ENCODE results near the gene OTOL1. TPM values are rescaled to one million over a fixed set of nuclear protein-coding genes. Genes with fewer than 3 reads are reported as not detected.

The OTOL1 gene
- total RNA-seq, 4 donors from 2014 or later = not detected

GRCh38 chr3:161510510-161511260, 14.1 kb downstream of the OTOL1 start:
- WGBS, 2 donors = 55 to 56% methylated on average over 6 of the region's 6 CpGs
- H3K4me3 ChIP-seq (ENCODE audit: low read depth, poor library complexity, severe bottlenecking) = no peak overlapping the region
- TF ChIP-seq CTCF (IDR thresholded peaks at IDR 0.05) (no peak), POLR2A (IDR thresholded peaks at IDR 0.05) (no peak)
- DNase-seq (ENCODE audit: low spot score in 2 of 2) = no peak
- intact Hi-C loops (cut with DNase I; ENCODE audit: low total_unique reads) = no loop called here

- no peak overlapping the region for H3K4me3 ChIP-seq (ENCODE audit: low read depth, poor library complexity, severe bottlenecking)
- DNase-seq (ENCODE audit: low spot score in 2 of 2) = no peak
- intact Hi-C loops (cut with DNase I; ENCODE audit: low total_unique reads) = no loop called here
- TF ChIP-seq CTCF (IDR thresholded peaks at IDR 0.05) (no peak), POLR2A (IDR thresholded peaks at IDR 0.05) (no peak)
- WGBS, 2 donors = 76 to 90% methylated on average over 1 of the region's 1 CpG
Measured at GRCh38 chr3:161523916-161524315, 27.3 kb downstream of the OTOL1 start.

GRCh38 chr3:161531930-161532329, 35.3 kb downstream of the OTOL1 start:
- 74 to 85% methylated on average over 1 of the region's 1 CpG for WGBS, 2 donors
- intact Hi-C loops (cut with DNase I; ENCODE audit: low total_unique reads) = no loop called here
- TF ChIP-seq POLR2A (IDR thresholded peaks at IDR 0.05) = no peak
- no peak for TF ChIP-seq CTCF (IDR thresholded peaks at IDR 0.05)
- H3K4me3 ChIP-seq (ENCODE audit: low read depth, poor library complexity, severe bottlenecking) = no peak overlapping the region
- no peak for DNase-seq (ENCODE audit: low spot score in 2 of 2)

DNA sequence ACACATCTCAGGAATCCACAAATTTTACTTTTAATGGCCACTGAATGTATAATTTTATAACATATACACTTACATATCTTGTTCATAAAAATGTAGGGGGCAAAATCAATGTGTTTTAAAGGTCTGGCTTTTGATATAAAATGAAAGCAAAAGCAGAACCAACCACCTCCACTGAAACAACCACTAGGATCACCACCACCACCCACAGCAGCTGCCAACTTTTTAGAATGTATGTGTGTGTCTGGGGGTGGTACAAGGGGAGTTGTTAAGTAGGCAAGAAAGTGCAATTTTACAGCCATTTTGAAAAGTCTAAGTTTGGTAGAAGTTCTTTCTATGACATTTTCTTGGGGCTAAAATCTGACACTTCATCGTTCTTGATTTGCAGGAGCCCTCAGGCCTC, 44.0 kb downstream of the OTOL1 start:
- no peak for TF ChIP-seq CTCF (IDR thresholded peaks at IDR 0.05)
- TF ChIP-seq POLR2A (IDR thresholded peaks at IDR 0.05) = no peak
- WGBS, 2 donors = 39 to 60% methylated on average over 1 of the region's 1 CpG
- intact Hi-C loops (cut with DNase I; ENCODE audit: low total_unique reads) = no loop called here
- no peak for DNase-seq (ENCODE audit: low spot score in 2 of 2)
- no peak overlapping the region for H3K4me3 ChIP-seq (ENCODE audit: low read depth, poor library complexity, severe bottlenecking)

- no peak overlapping the region for H3K4me3 ChIP-seq (ENCODE audit: low read depth, poor library complexity, severe bottlenecking)
- WGBS, 2 donors = 88 to 93% methylated on average over 1 of the region's 1 CpG
- intact Hi-C loops (cut with DNase I; ENCODE audit: low total_unique reads) = no loop called here
- DNase-seq (ENCODE audit: low spot score in 2 of 2) = no peak
- no peak for TF ChIP-seq CTCF (IDR thresholded peaks at IDR 0.05)
- TF ChIP-seq POLR2A (IDR thresholded peaks at IDR 0.05) = no peak
Measured at GRCh38 chr3:161545824-161546223, 49.2 kb downstream of the OTOL1 start.

DNA sequence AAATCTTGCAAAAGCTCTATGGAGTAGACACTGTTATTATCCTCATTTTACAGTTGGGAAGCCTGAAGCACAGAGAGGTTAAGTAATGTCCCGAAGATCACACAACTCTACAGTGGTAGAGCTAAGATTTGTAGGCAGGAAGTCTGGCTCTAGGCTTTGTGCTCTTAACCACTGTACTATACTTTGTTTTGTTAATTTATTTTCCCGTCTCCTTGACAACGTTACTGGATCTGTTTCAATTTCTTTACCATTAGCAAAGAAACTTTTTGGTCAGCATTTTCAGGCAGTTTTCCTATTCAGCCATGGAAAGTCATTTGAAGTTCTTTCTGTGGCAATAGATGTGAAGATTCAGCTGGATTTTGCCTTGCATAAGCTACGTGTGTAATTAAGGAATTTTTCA, 51.7 kb downstream of the OTOL1 start:
- 31 to 38% methylated on average over 4 of the region's 4 CpGs for WGBS, 2 donors
- no peak overlapping the region for H3K4me3 ChIP-seq (ENCODE audit: low read depth, poor library complexity, severe bottlenecking)
- DNase-seq (ENCODE audit: low spot score in 2 of 2) = no peak
- TF ChIP-seq CTCF (IDR thresholded peaks at IDR 0.05) = no peak
- no peak for TF ChIP-seq POLR2A (IDR thresholded peaks at IDR 0.05)
- intact Hi-C loops (cut with DNase I; ENCODE audit: low total_unique reads) = no loop called here
